H9 (cell line): ENCODE measurements around the gene KDM4E. TPM values are rescaled to one million over a fixed set of nuclear protein-coding genes. Genes with fewer than 3 reads are reported as not detected.

Experiments
- DNase-seq: peaks from one replicate; pipeline ENCODE4 v3.0.0-alpha.2; 2017
- H2AFZ ChIP-seq: one replicate; pipeline ENCODE4 v1.6.1; 2013; ENCODE audit warnings: mild to moderate bottlenecking, low read length, control low read depth, moderate library complexity
- H2AK5ac ChIP-seq: 2 replicates; pipeline ENCODE4 v1.6.1; 2013; ENCODE audit warnings: low read length, control low read depth, mixed read lengths; ENCODE audit not compliant: insufficient read length
- H2BK120ac ChIP-seq: one replicate; pipeline ENCODE4 v1.6.1; 2013; ENCODE audit warnings: low read depth, mild to moderate bottlenecking, low read length, control low read depth, inconsistent platforms; ENCODE audit not compliant: poor library complexity, severe bottlenecking
- H2BK12ac ChIP-seq: 2 replicates; pipeline ENCODE4 v1.6.1; 2013; ENCODE audit warnings: low read length, control low read depth, mixed read lengths, low read depth; ENCODE audit not compliant: insufficient read length
- H2BK15ac ChIP-seq: 2 replicates; pipeline ENCODE4 v1.6.1; 2013; ENCODE audit warnings: low read depth, low read length, control low read depth
- H2BK20ac ChIP-seq: one replicate; pipeline ENCODE4 v1.6.1; 2013; ENCODE audit warnings: low read depth, mild to moderate bottlenecking, low read length, control low read depth, inconsistent platforms; ENCODE audit not compliant: poor library complexity, severe bottlenecking
- H2BK5ac ChIP-seq: 2 replicates; pipeline ENCODE4 v1.6.1; 2013; ENCODE audit warnings: low read length, control low read depth, mixed read lengths; ENCODE audit not compliant: insufficient read length
- H3K14ac ChIP-seq: 2 replicates; pipeline ENCODE4 v1.6.1; 2013; ENCODE audit warnings: low read length, control low read depth; ENCODE audit not compliant: insufficient read depth
- H3K18ac ChIP-seq: 2 replicates; pipeline ENCODE4 v1.6.1; 2013; ENCODE audit warnings: low read depth, mild to moderate bottlenecking, mixed read lengths, low read length, control low read depth; ENCODE audit not compliant: insufficient read length
- H3K23ac ChIP-seq: 2 replicates; pipeline ENCODE4 v1.6.1; 2013; ENCODE audit warnings: low read length, control low read depth, mixed read lengths, low read depth; ENCODE audit not compliant: insufficient read length
- H3K23me2 ChIP-seq: 2 replicates; pipeline ENCODE4 v1.6.1; 2013; ENCODE audit warnings: low read depth, mild to moderate bottlenecking, mixed read lengths, low read length, control low read depth; ENCODE audit not compliant: insufficient read length, poor library complexity, severe bottlenecking
- H3K27ac ChIP-seq: 2 replicates; pipeline ENCODE4 v1.5.1; 2013; ENCODE audit warnings: low read length, control low read depth, mixed read lengths, low read depth; ENCODE audit not compliant: insufficient read length
- H3K27me3 ChIP-seq: 2 replicates; pipeline ENCODE4 v1.6.1; 2013; ENCODE audit warnings: low read length, control low read depth, inconsistent platforms; ENCODE audit not compliant: insufficient read depth
- H3K4ac ChIP-seq: 2 replicates; pipeline ENCODE4 v1.6.1; 2013; ENCODE audit warnings: low read depth, mild to moderate bottlenecking, control low read depth, inconsistent platforms, low read length, moderate library complexity
- H3K4me1 ChIP-seq: 2 replicates; pipeline ENCODE4 v1.6.1; 2013; ENCODE audit warnings: low read length, control low read depth, inconsistent platforms; ENCODE audit not compliant: insufficient read depth
- H3K4me2 ChIP-seq: 2 replicates; pipeline ENCODE4 v1.6.1; 2013; ENCODE audit warnings: low read length, control low read depth, mixed read lengths; ENCODE audit not compliant: insufficient read length, insufficient read depth
- H3K56ac ChIP-seq: 2 replicates; pipeline ENCODE4 v1.6.1; 2013; ENCODE audit warnings: low read depth, mild to moderate bottlenecking, mixed read lengths, low read length, control low read depth; ENCODE audit not compliant: insufficient read length
- H3K79me1 ChIP-seq: 2 replicates; pipeline ENCODE4 v1.6.1; 2013; ENCODE audit warnings: low read depth, mild to moderate bottlenecking, moderate library complexity, low read length, control low read depth, inconsistent platforms; ENCODE audit not compliant: insufficient read depth, poor library complexity, severe bottlenecking
- H3K79me2 ChIP-seq: 2 replicates; pipeline ENCODE4 v1.6.1; 2013; ENCODE audit warnings: low read length, control low read depth, inconsistent platforms; ENCODE audit not compliant: insufficient read depth
- H3K9ac ChIP-seq: 2 replicates; pipeline ENCODE4 v1.6.1; 2013; ENCODE audit warnings: low read length, control low read depth, mixed read lengths; ENCODE audit not compliant: insufficient read length; ENCODE audit errors: extremely low read depth
- H3K9me3 ChIP-seq: one replicate; pipeline ENCODE4 v1.6.1; 2013; ENCODE audit warnings: low read depth, low read length, inconsistent platforms; ENCODE audit not compliant: control insufficient read depth
- H3T11ph ChIP-seq: one replicate; pipeline ENCODE4 v1.6.1; 2013; ENCODE audit warnings: mild to moderate bottlenecking, low read length, control low read depth, inconsistent platforms
- H4K20me1 ChIP-seq: one replicate; pipeline ENCODE4 v1.6.1; 2013; ENCODE audit not compliant: control insufficient read depth, insufficient read length, insufficient read depth
- H4K5ac ChIP-seq: 2 replicates; pipeline ENCODE4 v1.6.1; 2013; ENCODE audit warnings: low read depth, mild to moderate bottlenecking, mixed read lengths, low read length, control low read depth; ENCODE audit not compliant: insufficient read length
- H4K8ac ChIP-seq: replicated peaks from 2 replicates; pipeline ENCODE4 v1.6.1; 2013; ENCODE audit warnings: low read length, control low read depth, mixed read lengths, low read depth; ENCODE audit not compliant: insufficient read length
- H4K91ac ChIP-seq: 2 replicates; pipeline ENCODE4 v1.6.1; 2013; ENCODE audit warnings: low read depth, mild to moderate bottlenecking, moderate library complexity, mixed read lengths, low read length, control low read depth; ENCODE audit not compliant: insufficient read length
- H3K27ac Mint-ChIP-seq, 3 experiments: 2 replicates in 2 of 3; 3 replicates in 1 of 3; pipeline ENCODE4 v1.8.0; 2020 to 2021; ENCODE audit warnings: mixed read lengths in 3 of 3, mild to moderate bottlenecking in 1 of 3, moderate library complexity in 1 of 3
- H3K27me3 Mint-ChIP-seq: 2 replicates; pipeline ENCODE4 v1.8.0; 2021; ENCODE audit warnings: low read depth, mild to moderate bottlenecking, moderate library complexity, mixed read lengths
- H3K36me3 Mint-ChIP-seq, 3 experiments: 2 replicates in 2 of 3; 3 replicates in 1 of 3; pipeline ENCODE4 v1.8.0; 2020 to 2021; ENCODE audit warnings: low read depth in 3 of 3, mixed read lengths in 3 of 3; ENCODE audit not compliant: insufficient read depth in 1 of 3
- H3K4me1 Mint-ChIP-seq, 2 experiments: 2 replicates each; pipeline ENCODE4 v1.8.0; 2020; ENCODE audit warnings: mixed read lengths in 2 of 2
- H3K4me3 Mint-ChIP-seq, 2 experiments: 2 replicates in 1 of 2; 3 replicates in 1 of 2; pipeline ENCODE4 v1.8.0; 2020 to 2021; ENCODE audit warnings: mild to moderate bottlenecking in 2 of 2, mixed read lengths in 2 of 2, moderate library complexity in 1 of 2
- H3K9me3 Mint-ChIP-seq, 2 experiments: 2 replicates in 1 of 2; 3 replicates in 1 of 2; pipeline ENCODE4 v1.8.0; 2020; ENCODE audit warnings: mild to moderate bottlenecking in 2 of 2, mixed read lengths in 2 of 2, moderate library complexity in 1 of 2
- WGBS: extraction: QIAGEN DNeasy Blood & Tissue Kit; methylation state at CpG from one replicate; pipeline ENCODE4 v1.1.7; 2013; ENCODE audit warnings: missing lambda C conversion rate, low lambda C conversion rate, mixed read lengths; ENCODE audit not compliant: insufficient read length; ENCODE audit errors: extremely low coverage; 5-methylcytosine and 5-hydroxymethylcytosine counted together
- total RNA-seq: library from RNA; stranded (reverse); gene quantifications from 2 replicates; pipeline ENCODE4 v1.2.1, GENCODE V29; 2021
- TF ChIP-seq, protein P1 (sequence below): fragments of 200-600 bp; sonication (generic); conservative IDR thresholded peaks from 3 replicates; pipeline ENCODE4 v1.8.0; 2021; ENCODE audit warnings: antibody characterized with exemption, mild to moderate bottlenecking

Gene KDM4E
- total RNA-seq, 1 experiment from 2014 or later, result not detected

DNA sequence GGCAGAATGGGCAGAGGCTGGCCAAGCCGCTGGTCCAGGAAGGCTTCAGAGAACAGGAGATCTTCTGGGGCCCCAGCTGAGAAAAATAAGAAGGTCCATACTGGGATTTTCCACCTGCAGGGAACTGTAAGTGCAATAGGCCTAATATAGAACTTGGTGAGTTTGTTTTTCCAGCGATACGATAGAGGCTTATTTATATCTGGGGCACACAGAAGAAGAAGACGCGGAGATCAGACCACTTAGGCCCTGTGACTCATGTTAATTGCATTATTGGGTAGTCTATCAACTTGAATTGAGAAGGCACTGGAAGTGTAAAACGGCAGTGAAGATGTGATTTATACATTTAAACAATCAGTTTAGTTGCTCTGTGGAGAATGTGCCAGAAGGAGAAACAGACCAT lies 34.0 kb downstream of the KDM4E start:
- H3K9ac ChIP-seq, result no peak overlapping the region
- H2BK20ac ChIP-seq, result no peak overlapping the region
- no peak overlapping the region for H3K14ac ChIP-seq
- no peaks in the 10 kb centered on the region for H3K27me3 ChIP-seq
- no peaks in the 10 kb centered on the region for H3K79me2 ChIP-seq
- DNase-seq, result no peak
- H2BK120ac ChIP-seq, result no peak overlapping the region
- H3K79me1 ChIP-seq, result no peaks in the 10 kb centered on the region
- no peak overlapping the region for H3K4me3 Mint-ChIP-seq
- H3K4me1 ChIP-seq, result no peaks in the 10 kb centered on the region
- H4K5ac ChIP-seq, result no peak overlapping the region
- no peak overlapping the region for H3K27ac ChIP-seq
- no peak overlapping the region for H3T11ph ChIP-seq
- H3K27me3 Mint-ChIP-seq, result peaks cover 55% of the 10 kb centered on the region
- no peak overlapping the region for H3K23ac ChIP-seq
- H3K9me3 ChIP-seq, result no peaks in the 10 kb centered on the region
- H3K4me2 ChIP-seq, result no peak overlapping the region
- no peak overlapping the region for H3K4ac ChIP-seq
- no peaks in the 10 kb centered on the region for H4K20me1 ChIP-seq
- no peak overlapping the region for H4K91ac ChIP-seq
- no peak overlapping the region for H3K56ac ChIP-seq
- H3K9me3 Mint-ChIP-seq, result no peaks in the 10 kb centered on the region
- TF ChIP-seq, protein P1, sequence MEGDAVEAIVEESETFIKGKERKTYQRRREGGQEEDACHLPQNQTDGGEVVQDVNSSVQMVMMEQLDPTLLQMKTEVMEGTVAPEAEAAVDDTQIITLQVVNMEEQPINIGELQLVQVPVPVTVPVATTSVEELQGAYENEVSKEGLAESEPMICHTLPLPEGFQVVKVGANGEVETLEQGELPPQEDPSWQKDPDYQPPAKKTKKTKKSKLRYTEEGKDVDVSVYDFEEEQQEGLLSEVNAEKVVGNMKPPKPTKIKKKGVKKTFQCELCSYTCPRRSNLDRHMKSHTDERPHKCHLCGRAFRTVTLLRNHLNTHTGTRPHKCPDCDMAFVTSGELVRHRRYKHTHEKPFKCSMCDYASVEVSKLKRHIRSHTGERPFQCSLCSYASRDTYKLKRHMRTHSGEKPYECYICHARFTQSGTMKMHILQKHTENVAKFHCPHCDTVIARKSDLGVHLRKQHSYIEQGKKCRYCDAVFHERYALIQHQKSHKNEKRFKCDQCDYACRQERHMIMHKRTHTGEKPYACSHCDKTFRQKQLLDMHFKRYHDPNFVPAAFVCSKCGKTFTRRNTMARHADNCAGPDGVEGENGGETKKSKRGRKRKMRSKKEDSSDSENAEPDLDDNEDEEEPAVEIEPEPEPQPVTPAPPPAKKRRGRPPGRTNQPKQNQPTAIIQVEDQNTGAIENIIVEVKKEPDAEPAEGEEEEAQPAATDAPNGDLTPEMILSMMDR, result no peak
- no peak overlapping the region for H2AFZ ChIP-seq
- H2AK5ac ChIP-seq, result no peak overlapping the region
- H2BK15ac ChIP-seq, result no peak overlapping the region
- H3K36me3 Mint-ChIP-seq, result no peaks in the 10 kb centered on the region
- H2BK12ac ChIP-seq, result no peak overlapping the region
- H3K18ac ChIP-seq, result no peak overlapping the region
- no peaks in the 10 kb centered on the region for H3K23me2 ChIP-seq
- no peak overlapping the region for H4K8ac ChIP-seq
- H3K27ac Mint-ChIP-seq, result no peak overlapping the region
- WGBS, result no CpG with 5 or more reads among the region's 6 CpGs
- H2BK5ac ChIP-seq, result no peak overlapping the region
- no peaks in the 10 kb centered on the region for H3K4me1 Mint-ChIP-seq
